ENCODE data around the gene CACNA1C. TPM values are rescaled to one million over a fixed set of nuclear protein-coding genes. Genes with fewer than 3 reads are reported as not detected.

The CACNA1C gene
- total RNA-seq, 1 donor from 2014 or later = 0.14 TPM

DNA sequence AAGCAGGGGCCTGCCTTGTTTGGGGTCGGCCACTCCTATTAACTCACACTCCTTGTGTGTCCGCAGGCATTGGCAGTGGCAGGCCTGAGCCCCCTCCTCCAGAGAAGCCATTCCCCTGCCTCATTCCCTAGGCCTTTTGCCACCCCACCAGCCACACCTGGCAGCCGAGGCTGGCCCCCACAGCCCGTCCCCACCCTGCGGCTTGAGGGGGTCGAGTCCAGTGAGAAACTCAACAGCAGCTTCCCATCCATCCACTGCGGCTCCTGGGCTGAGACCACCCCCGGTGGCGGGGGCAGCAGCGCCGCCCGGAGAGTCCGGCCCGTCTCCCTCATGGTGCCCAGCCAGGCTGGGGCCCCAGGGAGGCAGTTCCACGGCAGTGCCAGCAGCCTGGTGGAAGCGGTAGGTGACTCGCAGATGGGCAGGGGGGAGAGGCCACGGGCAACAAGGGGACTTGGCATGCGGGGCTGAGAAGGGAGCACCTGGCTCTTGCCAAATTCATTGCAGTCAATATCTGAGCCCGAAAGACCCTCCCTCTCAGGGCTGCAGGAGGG is 635.7 kb downstream of the CACNA1C start:
- Mint-ChIP-seq H3K4me1 (ENCODE audit: low read depth) (peaks cover 25% of the 10 kb centered on the region), H3K27ac (no peak overlapping the region), H3K36me3 (ENCODE audit: low read depth) (no peaks in the 10 kb centered on the region), H3K9me3 (no peaks in the 10 kb centered on the region), H3K27me3 (ENCODE audit: low read depth) (no peaks in the 10 kb centered on the region), H3K4me3 (ENCODE audit: low read depth) (peak overlapping the region; percentile 6)
- no peak for DNase-seq (ENCODE audit: low spot score)
- intact Hi-C loops (cut with micrococcal nuclease) = no loop called here

DNA sequence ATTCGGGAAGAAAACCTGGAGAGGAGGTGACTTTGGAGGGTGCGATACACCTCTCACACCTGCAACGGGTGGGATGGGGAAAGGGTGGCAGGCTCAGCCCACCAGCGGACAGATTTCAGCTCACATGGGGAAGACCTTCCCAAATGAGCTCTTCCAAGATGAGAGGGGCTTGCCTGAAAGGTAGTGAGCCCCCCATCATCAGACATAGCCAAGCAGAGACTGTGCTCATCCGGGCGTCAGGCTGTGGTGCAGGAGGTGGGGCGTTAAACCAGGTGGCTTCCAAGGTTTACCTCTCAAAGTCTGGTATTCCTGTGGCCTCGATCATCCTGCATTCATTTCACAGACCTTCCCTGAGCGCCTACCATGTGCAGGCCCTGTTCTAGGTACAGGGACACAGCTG is 636.6 kb downstream of the CACNA1C start:
- intact Hi-C loops (cut with micrococcal nuclease) = no loop called here
- Mint-ChIP-seq H3K27ac (peak overlapping the region; percentile 10), H3K27me3 (ENCODE audit: low read depth) (no peaks in the 10 kb centered on the region), H3K36me3 (ENCODE audit: low read depth) (no peaks in the 10 kb centered on the region), H3K9me3 (no peaks in the 10 kb centered on the region), H3K4me1 (ENCODE audit: low read depth) (peaks cover 29% of the 10 kb centered on the region), H3K4me3 (ENCODE audit: low read depth) (peak overlapping the region; percentile 53)
- DNase-seq (ENCODE audit: low spot score) = no peak

DNA sequence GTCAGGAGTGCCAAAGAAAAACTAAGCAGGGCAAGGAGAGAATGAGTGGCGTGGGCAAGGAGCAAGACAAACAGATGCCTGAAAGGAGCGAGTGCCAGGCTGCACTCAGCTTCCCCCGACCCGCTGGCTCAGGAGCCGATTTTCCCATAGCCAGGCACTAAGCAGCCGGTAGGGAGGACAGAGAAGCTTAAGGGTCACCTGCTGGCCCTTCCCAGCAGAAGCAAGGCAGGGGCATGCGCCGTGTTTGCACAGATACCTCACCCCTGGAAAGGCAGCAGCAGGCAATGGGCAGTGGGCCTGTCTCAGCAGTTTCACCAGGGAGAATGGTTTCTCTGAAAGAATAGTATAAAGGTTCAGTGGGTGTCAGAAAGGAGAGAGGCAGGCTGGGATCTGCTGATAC is 637.1 kb downstream of the CACNA1C start:
- peak overlapping the region; percentile 10 for H3K27ac Mint-ChIP-seq
- H3K27me3 Mint-ChIP-seq (ENCODE audit: low read depth) = no peaks in the 10 kb centered on the region
- DNase-seq (ENCODE audit: low spot score) = no peak
- peak overlapping the region; percentile 53 for H3K4me3 Mint-ChIP-seq (ENCODE audit: low read depth)
- no peaks in the 10 kb centered on the region for H3K9me3 Mint-ChIP-seq
- peaks cover 29% of the 10 kb centered on the region for H3K4me1 Mint-ChIP-seq (ENCODE audit: low read depth)
- H3K36me3 Mint-ChIP-seq (ENCODE audit: low read depth) = no peaks in the 10 kb centered on the region
- intact Hi-C loops (cut with micrococcal nuclease) = loop anchor here (5.0 to 10.0 kb wide), 2 partner anchors 62 to 185 kb away; partner anchors contain the start of genes FOXM1 and RHNO1

DNA sequence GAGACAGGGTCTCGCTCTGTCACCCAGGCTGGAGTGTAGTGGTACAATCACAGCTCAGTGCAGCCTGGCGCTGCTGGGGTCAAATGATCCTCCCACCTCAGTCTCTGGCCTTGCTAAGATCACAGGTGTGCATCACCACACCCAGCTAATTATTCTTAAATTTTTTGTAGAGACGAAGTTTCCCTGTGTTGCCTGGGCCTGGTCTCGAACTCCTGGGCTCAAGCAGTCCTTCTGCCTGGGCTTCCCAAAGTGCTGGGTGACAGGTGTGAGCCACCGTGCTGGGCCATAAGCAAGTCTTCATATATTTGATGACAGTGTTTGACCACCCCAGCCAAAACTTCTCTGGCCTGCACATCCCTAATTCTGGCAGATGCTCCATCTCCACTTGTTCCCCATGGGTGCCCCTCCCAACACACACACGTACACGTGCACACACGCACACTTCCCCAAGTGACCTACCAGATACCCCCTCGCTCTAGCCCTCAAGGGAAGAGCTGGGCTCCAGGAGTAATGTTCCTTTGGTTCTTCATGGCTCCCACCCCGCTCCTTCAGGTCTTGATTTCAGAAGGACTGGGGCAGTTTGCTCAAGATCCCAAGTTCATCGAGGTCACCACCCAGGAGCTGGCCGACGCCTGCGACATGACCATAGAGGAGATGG is 637.7 kb downstream of the CACNA1C start:
- H3K27ac Mint-ChIP-seq = peak overlapping the region; percentile 87
- H3K4me3 Mint-ChIP-seq (ENCODE audit: low read depth) = peak overlapping the region; percentile 81
- no peaks in the 10 kb centered on the region for H3K36me3 Mint-ChIP-seq (ENCODE audit: low read depth)
- no peaks in the 10 kb centered on the region for H3K27me3 Mint-ChIP-seq (ENCODE audit: low read depth)
- no peak for DNase-seq (ENCODE audit: low spot score)
- intact Hi-C loops (cut with micrococcal nuclease) = loop anchor here (5.0 to 10.0 kb wide), 2 partner anchors 62 to 184 kb away; partner anchors contain the start of genes FOXM1 and RHNO1
- H3K9me3 Mint-ChIP-seq = no peaks in the 10 kb centered on the region
- H3K4me1 Mint-ChIP-seq (ENCODE audit: low read depth) = peaks cover 29% of the 10 kb centered on the region

DNA sequence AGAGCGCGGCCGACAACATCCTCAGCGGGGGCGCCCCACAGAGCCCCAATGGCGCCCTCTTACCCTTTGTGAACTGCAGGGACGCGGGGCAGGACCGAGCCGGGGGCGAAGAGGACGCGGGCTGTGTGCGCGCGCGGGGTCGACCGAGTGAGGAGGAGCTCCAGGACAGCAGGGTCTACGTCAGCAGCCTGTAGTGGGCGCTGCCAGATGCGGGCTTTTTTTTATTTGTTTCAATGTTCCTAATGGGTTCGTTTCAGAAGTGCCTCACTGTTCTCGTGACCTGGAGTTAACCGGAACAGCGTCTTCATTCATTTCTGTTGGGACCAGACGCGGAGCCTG is 638.2 kb downstream of the CACNA1C start:
- intact Hi-C loops (cut with micrococcal nuclease) = loop anchor here (5.0 to 10.0 kb wide), 2 partner anchors 61 to 184 kb away; partner anchors contain the start of genes FOXM1 and RHNO1
- peak overlapping the region; percentile 87 for H3K27ac Mint-ChIP-seq
- peak; percentile 59 for DNase-seq (ENCODE audit: low spot score)
- peak overlapping the region; percentile 81 for H3K4me3 Mint-ChIP-seq (ENCODE audit: low read depth)
- H3K4me1 Mint-ChIP-seq (ENCODE audit: low read depth) = peaks cover 32% of the 10 kb centered on the region
- H3K9me3 Mint-ChIP-seq = no peaks in the 10 kb centered on the region
- H3K27me3 Mint-ChIP-seq (ENCODE audit: low read depth) = peaks cover 4% of the 10 kb centered on the region
- H3K36me3 Mint-ChIP-seq (ENCODE audit: low read depth) = no peaks in the 10 kb centered on the region

DNA sequence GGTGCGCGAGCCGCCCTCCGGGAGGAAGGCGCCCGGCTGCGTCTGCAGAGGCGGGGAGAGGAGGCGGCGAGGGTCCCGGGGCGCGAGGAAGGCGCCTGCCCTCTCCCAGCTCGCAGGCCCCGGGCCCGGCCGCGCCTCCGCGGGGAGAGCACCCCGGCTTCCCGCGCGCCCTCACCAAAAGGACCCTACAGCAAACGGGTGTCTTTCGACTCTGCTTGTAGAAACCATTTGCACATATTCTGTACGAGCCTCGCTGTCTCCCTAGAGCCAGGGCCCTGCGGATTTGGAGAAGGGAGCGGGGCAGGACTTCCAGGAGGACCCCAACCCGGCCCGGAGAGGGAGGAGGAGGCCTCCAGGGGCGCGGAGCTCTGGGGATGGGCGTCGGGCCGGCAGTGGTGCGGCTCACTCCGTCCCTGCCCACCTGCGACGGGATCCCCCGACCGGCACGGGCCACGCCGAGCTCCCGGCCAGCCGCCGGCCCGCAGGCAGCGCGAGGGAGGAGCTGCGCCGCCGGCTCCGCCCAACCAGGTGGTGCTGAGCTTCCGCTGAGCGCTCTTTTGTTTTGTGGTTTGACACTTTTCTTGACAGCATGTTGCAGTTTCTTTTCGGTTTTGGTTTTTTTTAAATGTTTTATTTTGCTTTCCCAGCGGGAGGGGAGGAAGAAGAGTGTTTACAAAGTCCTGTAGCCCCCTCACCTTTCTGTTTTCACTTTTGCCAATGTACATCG is 638.7 kb downstream of the CACNA1C start:
- peaks cover 32% of the 10 kb centered on the region for H3K4me1 Mint-ChIP-seq (ENCODE audit: low read depth)
- H3K9me3 Mint-ChIP-seq = no peaks in the 10 kb centered on the region
- intact Hi-C loops (cut with micrococcal nuclease) = loop anchor here (1.0 to 10.0 kb wide), 4 partner anchors 61 to 183 kb away; partner anchors contain the start of genes FKBP4, FOXM1, ITFG2 and RHNO1
- peak overlapping the region; percentile 85 for H3K4me3 Mint-ChIP-seq (ENCODE audit: low read depth)
- no peaks in the 10 kb centered on the region for H3K36me3 Mint-ChIP-seq (ENCODE audit: low read depth)
- H3K27me3 Mint-ChIP-seq (ENCODE audit: low read depth) = peaks cover 6% of the 10 kb centered on the region
- peak overlapping the region; percentile 91 for H3K27ac Mint-ChIP-seq
- peak; percentile 56 for DNase-seq (ENCODE audit: low spot score)

DNA sequence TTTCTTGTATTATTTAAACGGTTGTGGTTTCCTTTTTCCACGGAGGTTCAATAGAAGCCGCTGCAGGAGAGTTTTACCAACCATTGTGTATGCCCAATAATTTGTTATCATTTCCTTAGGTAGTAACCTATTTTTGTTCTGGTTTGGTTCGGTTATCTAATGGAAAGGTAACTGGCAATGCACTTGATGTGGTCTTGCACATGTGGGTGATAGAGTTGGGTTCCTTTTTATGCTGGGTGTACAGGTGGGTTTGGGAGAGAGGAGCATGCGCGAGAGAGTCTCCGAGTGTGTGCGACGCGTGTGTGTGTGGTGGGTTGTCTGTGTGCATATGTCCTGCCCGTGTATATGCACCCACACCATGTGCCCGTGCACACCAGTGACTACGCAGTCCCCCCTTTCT is 639.3 kb downstream of the CACNA1C start:
- peaks cover 6% of the 10 kb centered on the region for H3K27me3 Mint-ChIP-seq (ENCODE audit: low read depth)
- H3K4me1 Mint-ChIP-seq (ENCODE audit: low read depth) = peaks cover 32% of the 10 kb centered on the region
- intact Hi-C loops (cut with micrococcal nuclease) = loop anchor here (1.0 to 10.0 kb wide), 4 partner anchors 60 to 183 kb away; partner anchors contain the start of genes FKBP4, FOXM1, ITFG2 and RHNO1
- peak overlapping the region; percentile 91 for H3K27ac Mint-ChIP-seq
- DNase-seq (ENCODE audit: low spot score) = no peak
- no peaks in the 10 kb centered on the region for H3K9me3 Mint-ChIP-seq
- peak overlapping the region; percentile 85 for H3K4me3 Mint-ChIP-seq (ENCODE audit: low read depth)
- no peaks in the 10 kb centered on the region for H3K36me3 Mint-ChIP-seq (ENCODE audit: low read depth)

GRCh38 chr12:2693244-2693860 is 640.6 kb downstream of the CACNA1C start:
- Mint-ChIP-seq H3K36me3 (ENCODE audit: low read depth) (no peaks in the 10 kb centered on the region), H3K4me3 (ENCODE audit: low read depth) (peak overlapping the region; percentile 50), H3K27me3 (ENCODE audit: low read depth) (peaks cover 16% of the 10 kb centered on the region), H3K4me1 (ENCODE audit: low read depth) (peaks cover 32% of the 10 kb centered on the region), H3K27ac (no peak overlapping the region), H3K9me3 (no peaks in the 10 kb centered on the region)
- intact Hi-C loops (cut with micrococcal nuclease) = loop anchor here (2.0 to 10.0 kb wide), 3 partner anchors 59 to 181 kb away; partner anchors contain the start of genes FKBP4, FOXM1 and RHNO1
- no peak for DNase-seq (ENCODE audit: low spot score)

DNA sequence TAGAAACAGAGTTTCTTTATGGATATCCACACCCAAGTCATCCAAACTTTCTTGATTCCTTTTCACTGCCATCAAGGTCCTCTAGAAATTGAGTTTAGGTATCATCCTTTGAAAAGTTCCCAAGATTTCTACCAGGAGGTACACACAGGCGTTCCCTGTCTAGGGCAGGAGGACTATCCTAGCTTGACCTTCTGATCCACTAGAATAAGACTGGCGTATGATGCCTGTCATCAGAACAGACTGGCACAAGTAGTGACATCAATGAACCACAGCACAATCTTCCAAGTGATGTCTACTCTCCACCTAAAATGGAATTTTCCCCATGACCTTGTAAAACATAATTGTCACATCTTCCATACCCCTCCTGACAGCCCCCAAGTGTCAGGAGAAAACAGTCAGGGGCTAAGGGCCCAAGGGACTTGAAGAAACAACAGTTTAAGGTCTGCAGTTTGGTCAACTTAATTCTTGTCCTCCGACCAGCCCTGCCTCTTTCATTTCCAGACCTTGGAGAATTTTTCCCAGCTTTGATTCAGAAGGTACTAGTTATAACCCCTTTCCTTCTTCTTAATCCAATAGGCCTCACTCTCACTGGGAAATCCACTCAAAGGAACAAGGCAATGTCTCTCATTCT is 641.3 kb downstream of the CACNA1C start:
- no peak for DNase-seq (ENCODE audit: low spot score)
- Mint-ChIP-seq H3K9me3 (no peaks in the 10 kb centered on the region), H3K4me3 (ENCODE audit: low read depth) (no peak overlapping the region), H3K27ac (no peak overlapping the region), H3K27me3 (ENCODE audit: low read depth) (peaks cover 19% of the 10 kb centered on the region), H3K4me1 (ENCODE audit: low read depth) (peaks cover 30% of the 10 kb centered on the region), H3K36me3 (ENCODE audit: low read depth) (no peaks in the 10 kb centered on the region)
- intact Hi-C loops (cut with micrococcal nuclease) = loop anchor here (2.0 to 10.0 kb wide), 3 partner anchors 58 to 181 kb away; partner anchors contain the start of genes FKBP4, FOXM1 and RHNO1

DNA sequence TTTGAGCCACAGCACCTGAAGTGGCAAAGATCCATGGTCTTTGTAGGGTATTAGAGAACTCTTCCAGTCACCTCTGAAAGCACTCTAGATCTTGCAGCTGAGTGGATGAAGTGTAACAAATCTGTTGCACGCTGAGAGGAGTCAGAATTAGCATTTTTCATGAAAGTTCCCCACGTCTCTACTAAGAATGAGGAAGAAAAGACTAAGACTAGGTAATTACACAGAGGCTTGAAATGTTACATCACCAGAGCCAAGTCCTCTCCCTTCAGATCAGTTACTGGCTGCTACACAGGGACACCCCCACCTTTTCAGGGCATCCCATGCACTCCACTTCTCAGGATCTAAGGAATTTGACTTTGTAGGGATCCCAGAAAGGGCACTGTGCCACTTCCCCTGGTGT is 643.3 kb downstream of the CACNA1C start:
- Mint-ChIP-seq H3K4me3 (ENCODE audit: low read depth) (no peak overlapping the region), H3K36me3 (ENCODE audit: low read depth) (no peaks in the 10 kb centered on the region), H3K27me3 (ENCODE audit: low read depth) (peaks cover 28% of the 10 kb centered on the region), H3K4me1 (ENCODE audit: low read depth) (peaks cover 20% of the 10 kb centered on the region), H3K27ac (no peak overlapping the region), H3K9me3 (no peaks in the 10 kb centered on the region)
- no peak for DNase-seq (ENCODE audit: low spot score)
- intact Hi-C loops (cut with micrococcal nuclease) = loop anchor here (10.0 kb wide), 1 partner anchor 179 kb away; the partner anchor contains the start of genes FOXM1 and RHNO1

DNA sequence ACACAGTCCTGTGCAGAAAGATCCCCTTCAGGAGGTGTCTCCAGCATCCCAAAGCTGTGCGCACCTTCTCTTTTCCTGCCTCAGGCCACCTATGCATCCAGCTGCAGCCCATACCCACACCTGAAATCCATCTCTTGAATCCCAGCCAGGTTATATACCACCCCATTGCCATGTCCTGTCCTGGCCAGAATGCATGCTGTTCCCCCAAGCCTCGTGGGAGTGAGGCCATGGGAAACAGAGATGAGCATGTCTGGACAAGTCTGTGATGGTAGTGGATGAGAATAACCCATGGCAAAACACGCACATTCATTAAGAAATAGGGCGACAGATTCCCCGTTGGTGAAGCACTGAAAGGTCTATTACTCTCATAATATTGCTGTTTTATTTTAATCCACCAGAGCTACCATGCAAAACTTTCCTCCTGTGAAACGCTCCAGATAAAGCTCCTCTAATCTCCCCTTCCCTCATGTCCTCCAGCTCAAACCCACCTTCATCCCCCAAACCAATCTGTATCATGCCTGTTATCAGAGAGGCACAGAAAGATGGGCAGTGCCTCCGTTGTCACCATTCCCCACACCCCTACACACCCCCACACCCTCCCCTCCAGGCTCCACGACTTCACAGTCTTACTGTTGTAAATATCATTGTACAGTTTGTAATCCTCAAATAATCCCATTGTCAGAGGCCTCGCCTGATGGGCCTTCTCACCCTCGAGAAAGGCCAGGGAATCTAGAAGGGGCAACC is 644.4 kb downstream of the CACNA1C start:
- peaks cover 15% of the 10 kb centered on the region for H3K4me1 Mint-ChIP-seq (ENCODE audit: low read depth)
- no peak overlapping the region for H3K27ac Mint-ChIP-seq
- H3K27me3 Mint-ChIP-seq (ENCODE audit: low read depth) = peaks cover 32% of the 10 kb centered on the region
- intact Hi-C loops (cut with micrococcal nuclease) = loop anchor here (10.0 kb wide), 1 partner anchor 178 kb away; the partner anchor contains the start of genes FOXM1 and RHNO1
- H3K9me3 Mint-ChIP-seq = no peaks in the 10 kb centered on the region
- H3K36me3 Mint-ChIP-seq (ENCODE audit: low read depth) = no peaks in the 10 kb centered on the region
- DNase-seq (ENCODE audit: low spot score) = no peak
- no peak overlapping the region for H3K4me3 Mint-ChIP-seq (ENCODE audit: low read depth)
